Transverse colon (tissue), 4 donors: ENCODE measurements around the gene PTPN3.

Experiments used
- CTCF ChIP-seq, 5 experiments: fragments of 200-600 bp in 3 of 5; fragments of 450-650 bp in 2 of 5; sonication (generic) in 3 of 5; IDR thresholded peaks; 1 replicate in 2 of 5; 2 replicates in 3 of 5; pipeline ENCODE4 v1.5.1; 2016 to 2017; ENCODE audit warnings: antibody characterized with exemption in 5 of 5, inconsistent platforms in 3 of 5, mild to moderate bottlenecking in 2 of 5, moderate library complexity in 1 of 5
- EP300 ChIP-seq: sonication (generic); formaldehyde crosslinking; IDR thresholded peaks from one replicate; pipeline ENCODE4 v1.6.1; 2017; ENCODE audit warnings: antibody characterized with exemption, low read depth
- POLR2A ChIP-seq: fragments of 450-650 bp; IDR thresholded peaks from one replicate; pipeline ENCODE4 v1.6.1; 2016; ENCODE audit warnings: antibody characterized with exemption, mild to moderate bottlenecking, moderate library complexity
- POLR2AphosphoS5 ChIP-seq, 3 donors: sonication (generic); formaldehyde crosslinking; IDR thresholded peaks; one replicate each; pipeline ENCODE4 v1.6.1; 2016; ENCODE audit warnings: antibody characterized with exemption in 3 of 3

- TF ChIP-seq CTCF (IDR thresholded peaks at IDR 0.05) (no peak), POLR2AphosphoS5 (IDR thresholded peaks at IDR 0.05) (no peak), EP300 (no peak), POLR2A (no peak)
Observed at GRCh38 chr9:109482391-109482916, 15.7 kb downstream of the PTPN3 start.
